Nephron (organoid): ENCODE measurements around the gene S100A9.
"Not testable (repeated sequence)": the region's sequence is repeated elsewhere in the genome, so short reads cannot be mapped to it uniquely, and the experiment has no call there.

Experiments
- H3K27ac Mint-ChIP-seq, 3 experiments: 2 replicates each; pipeline ENCODE4 v1.8.0; 2020; ENCODE audit warnings: mixed read lengths in 3 of 3, mild to moderate bottlenecking in 2 of 3, moderate library complexity in 1 of 3
- H3K27me3 Mint-ChIP-seq: 2 replicates; pipeline ENCODE4 v1.8.0; 2021; ENCODE audit warnings: low read depth, mild to moderate bottlenecking, moderate library complexity, mixed read lengths
- H3K36me3 Mint-ChIP-seq: 2 replicates; pipeline ENCODE4 v1.8.0; 2020; ENCODE audit warnings: low read depth, mixed read lengths
- H3K4me1 Mint-ChIP-seq: 2 replicates; pipeline ENCODE4 v1.8.0; 2020; ENCODE audit warnings: mixed read lengths
- H3K4me3 Mint-ChIP-seq, 3 experiments: 2 replicates each; pipeline ENCODE4 v1.8.0; 2020; ENCODE audit warnings: mild to moderate bottlenecking in 3 of 3, mixed read lengths in 3 of 3, moderate library complexity in 2 of 3
- H3K9me3 Mint-ChIP-seq: 2 replicates; pipeline ENCODE4 v1.8.0; 2020; ENCODE audit warnings: mixed read lengths
- TF ChIP-seq, protein P1 (sequence below), 3 experiments: fragments of 200-600 bp; sonication (generic); IDR thresholded peaks; one replicate each; pipeline ENCODE4 v1.5.0; 2021; ENCODE audit warnings: antibody characterized with exemption in 3 of 3; ENCODE audit not compliant: unreplicated experiment in 3 of 3

S100A9 gene

GRCh38 chr1:153401461-153401860 lies 43.8 kb downstream of the S100A9 start:
- Mint-ChIP-seq H3K4me1 (no peaks in the 10 kb centered on the region), H3K27me3 (peaks cover 34% of the 10 kb centered on the region), H3K36me3 (no peaks in the 10 kb centered on the region), H3K27ac (no peak overlapping the region), H3K4me3 (no peak overlapping the region), H3K9me3 (no peaks in the 10 kb centered on the region)
- TF ChIP-seq, protein P1, sequence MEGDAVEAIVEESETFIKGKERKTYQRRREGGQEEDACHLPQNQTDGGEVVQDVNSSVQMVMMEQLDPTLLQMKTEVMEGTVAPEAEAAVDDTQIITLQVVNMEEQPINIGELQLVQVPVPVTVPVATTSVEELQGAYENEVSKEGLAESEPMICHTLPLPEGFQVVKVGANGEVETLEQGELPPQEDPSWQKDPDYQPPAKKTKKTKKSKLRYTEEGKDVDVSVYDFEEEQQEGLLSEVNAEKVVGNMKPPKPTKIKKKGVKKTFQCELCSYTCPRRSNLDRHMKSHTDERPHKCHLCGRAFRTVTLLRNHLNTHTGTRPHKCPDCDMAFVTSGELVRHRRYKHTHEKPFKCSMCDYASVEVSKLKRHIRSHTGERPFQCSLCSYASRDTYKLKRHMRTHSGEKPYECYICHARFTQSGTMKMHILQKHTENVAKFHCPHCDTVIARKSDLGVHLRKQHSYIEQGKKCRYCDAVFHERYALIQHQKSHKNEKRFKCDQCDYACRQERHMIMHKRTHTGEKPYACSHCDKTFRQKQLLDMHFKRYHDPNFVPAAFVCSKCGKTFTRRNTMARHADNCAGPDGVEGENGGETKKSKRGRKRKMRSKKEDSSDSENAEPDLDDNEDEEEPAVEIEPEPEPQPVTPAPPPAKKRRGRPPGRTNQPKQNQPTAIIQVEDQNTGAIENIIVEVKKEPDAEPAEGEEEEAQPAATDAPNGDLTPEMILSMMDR (IDR thresholded peaks at IDR 0.05; ENCODE audit: unreplicated experiment in 3 of 3) = no peak

- Mint-ChIP-seq H3K9me3 (no peaks in the 10 kb centered on the region), H3K4me1 (no peaks in the 10 kb centered on the region), H3K4me3 (no peak overlapping the region), H3K27me3 (peaks cover 32% of the 10 kb centered on the region), H3K27ac (no peak overlapping the region), H3K36me3 (no peaks in the 10 kb centered on the region)
- TF ChIP-seq, protein P1 (IDR thresholded peaks at IDR 0.05; ENCODE audit: unreplicated experiment in 3 of 3) = no peak
Measured at GRCh38 chr1:153402226-153402625, 44.6 kb downstream of the S100A9 start.

DNA sequence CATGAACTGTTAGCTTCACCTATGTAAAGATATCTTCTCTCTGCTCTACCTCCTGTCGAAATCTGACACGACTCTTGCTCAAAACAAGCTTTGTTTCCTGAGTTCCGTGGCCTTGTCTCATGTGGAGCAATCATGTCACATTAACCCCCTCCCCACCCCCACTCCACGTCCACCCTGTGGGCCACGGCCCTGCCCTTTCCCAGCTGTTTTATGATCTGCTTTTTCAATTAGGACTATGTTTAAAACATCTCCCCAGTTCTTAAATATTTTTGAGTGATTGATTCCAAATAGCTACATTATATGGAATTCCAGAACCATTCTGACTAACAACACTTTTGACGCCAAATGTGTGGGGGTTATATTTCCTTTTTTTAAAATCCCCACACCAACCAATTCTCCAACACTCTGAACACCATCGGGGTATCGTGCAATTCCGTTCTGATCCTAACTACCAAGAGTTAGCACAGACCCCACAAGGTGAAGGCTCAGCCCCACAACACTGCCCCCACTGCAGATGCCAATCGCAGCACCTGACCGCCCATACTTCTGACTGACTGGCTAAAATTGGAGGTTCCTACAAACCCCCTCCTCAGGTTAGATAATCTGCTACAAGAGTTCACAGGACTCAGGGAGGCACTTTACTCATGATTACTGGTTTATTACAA lies 45.9 kb downstream of the S100A9 start:
- peaks cover 32% of the 10 kb centered on the region for H3K27me3 Mint-ChIP-seq
- H3K4me1 Mint-ChIP-seq = no peaks in the 10 kb centered on the region
- TF ChIP-seq, protein P1 (IDR thresholded peaks at IDR 0.05; ENCODE audit: unreplicated experiment in 3 of 3) = no peak
- no peaks in the 10 kb centered on the region for H3K36me3 Mint-ChIP-seq
- no peak overlapping the region for H3K27ac Mint-ChIP-seq
- no peak overlapping the region for H3K4me3 Mint-ChIP-seq
- no peaks in the 10 kb centered on the region for H3K9me3 Mint-ChIP-seq

DNA sequence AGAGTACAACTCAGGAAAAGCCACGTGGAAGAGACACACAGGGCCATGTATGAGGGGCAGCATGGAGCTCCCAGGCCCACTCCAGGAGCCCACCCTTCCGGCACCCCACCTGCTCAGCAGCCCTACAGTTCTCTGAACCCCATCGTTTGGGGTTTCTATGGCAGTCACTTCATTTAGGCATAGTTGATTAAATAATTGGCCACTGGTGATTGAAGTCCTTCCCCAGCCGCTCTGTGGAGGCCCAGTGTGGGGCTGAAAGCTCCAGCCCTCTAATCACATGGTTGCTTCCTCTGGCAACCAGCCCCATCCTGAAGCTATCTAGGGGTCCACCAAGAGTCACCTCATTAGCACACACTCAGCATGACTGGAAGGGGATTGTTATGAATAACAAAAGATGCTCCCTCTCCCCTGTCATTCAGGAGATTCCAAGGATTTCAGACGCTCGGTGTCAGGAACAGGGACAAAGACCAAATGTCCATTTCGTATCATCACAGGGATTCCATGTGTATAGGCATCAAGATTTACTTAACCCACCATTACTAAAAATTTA lies 46.5 kb downstream of the S100A9 start:
- Mint-ChIP-seq H3K27me3 (peaks cover 32% of the 10 kb centered on the region), H3K36me3 (no peaks in the 10 kb centered on the region), H3K9me3 (no peaks in the 10 kb centered on the region), H3K4me1 (no peaks in the 10 kb centered on the region), H3K27ac (no peak overlapping the region), H3K4me3 (no peak overlapping the region)
- TF ChIP-seq, protein P1 (IDR thresholded peaks at IDR 0.05; ENCODE audit: unreplicated experiment in 3 of 3) = no peak

- Mint-ChIP-seq H3K27me3 (peaks cover 26% of the 10 kb centered on the region), H3K27ac (no peak overlapping the region), H3K4me1 (no peaks in the 10 kb centered on the region), H3K4me3 (no peak overlapping the region), H3K36me3 (no peaks in the 10 kb centered on the region), H3K9me3 (no peaks in the 10 kb centered on the region)
- TF ChIP-seq, protein P1 (IDR thresholded peaks at IDR 0.05; ENCODE audit: unreplicated experiment in 3 of 3) = no peak
Measured at GRCh38 chr1:153404768-153405167, 47.1 kb downstream of the S100A9 start.

- not testable (repeated sequence) for H3K27ac Mint-ChIP-seq, H3K36me3 Mint-ChIP-seq, H3K4me1 Mint-ChIP-seq, H3K9me3 Mint-ChIP-seq, H3K4me3 Mint-ChIP-seq
- peaks cover 24% of the 10 kb centered on the region for H3K27me3 Mint-ChIP-seq
Measured at GRCh38 chr1:153405825-153406599, 48.4 kb downstream of the S100A9 start.

DNA sequence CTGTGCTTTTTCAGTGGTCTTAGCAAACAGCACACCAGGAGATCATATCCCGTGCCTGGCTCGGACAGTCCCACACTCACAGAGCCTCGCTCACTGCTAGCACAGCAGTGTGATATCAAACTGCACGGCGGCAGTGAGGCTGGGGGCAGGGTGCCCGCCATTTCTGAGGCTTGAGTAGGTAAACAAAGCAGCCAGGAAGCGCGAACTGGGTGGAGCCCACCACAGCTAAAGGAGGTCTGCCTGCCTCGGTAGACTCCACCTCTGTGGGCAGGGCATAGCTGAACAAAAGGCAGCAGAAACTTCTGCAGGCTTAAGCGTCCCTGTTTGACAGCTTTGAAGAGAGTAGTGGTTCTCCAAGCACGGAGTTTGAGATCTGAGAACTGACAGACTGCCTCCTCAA lies 49.6 kb downstream of the S100A9 start:
- not testable (repeated sequence) for H3K9me3 Mint-ChIP-seq, H3K4me1 Mint-ChIP-seq, H3K4me3 Mint-ChIP-seq, H3K27ac Mint-ChIP-seq, H3K36me3 Mint-ChIP-seq
- peaks cover 19% of the 10 kb centered on the region for H3K27me3 Mint-ChIP-seq
